ENCODE measurements around the gene STX19.

DNA sequence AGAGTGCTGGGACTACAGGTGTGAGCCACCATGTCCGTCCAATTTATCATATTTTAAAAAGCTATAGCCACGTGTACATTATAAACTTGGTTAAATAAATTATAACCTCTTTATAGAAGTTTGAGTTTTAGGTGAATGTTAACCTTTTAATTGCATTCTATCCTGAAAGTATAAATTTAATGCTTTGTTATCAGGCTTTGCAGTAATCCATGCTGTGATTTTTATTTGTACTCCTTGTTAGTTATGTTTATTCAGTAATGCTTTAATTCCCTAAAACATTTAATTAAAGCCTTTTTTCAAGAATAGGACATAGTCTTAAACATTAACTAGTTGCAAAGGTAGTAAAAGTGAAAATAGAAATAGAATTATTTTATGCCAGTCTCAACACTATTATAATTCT is 36.8 kb downstream of the STX19 start:
- TF ChIP-seq, protein P1, sequence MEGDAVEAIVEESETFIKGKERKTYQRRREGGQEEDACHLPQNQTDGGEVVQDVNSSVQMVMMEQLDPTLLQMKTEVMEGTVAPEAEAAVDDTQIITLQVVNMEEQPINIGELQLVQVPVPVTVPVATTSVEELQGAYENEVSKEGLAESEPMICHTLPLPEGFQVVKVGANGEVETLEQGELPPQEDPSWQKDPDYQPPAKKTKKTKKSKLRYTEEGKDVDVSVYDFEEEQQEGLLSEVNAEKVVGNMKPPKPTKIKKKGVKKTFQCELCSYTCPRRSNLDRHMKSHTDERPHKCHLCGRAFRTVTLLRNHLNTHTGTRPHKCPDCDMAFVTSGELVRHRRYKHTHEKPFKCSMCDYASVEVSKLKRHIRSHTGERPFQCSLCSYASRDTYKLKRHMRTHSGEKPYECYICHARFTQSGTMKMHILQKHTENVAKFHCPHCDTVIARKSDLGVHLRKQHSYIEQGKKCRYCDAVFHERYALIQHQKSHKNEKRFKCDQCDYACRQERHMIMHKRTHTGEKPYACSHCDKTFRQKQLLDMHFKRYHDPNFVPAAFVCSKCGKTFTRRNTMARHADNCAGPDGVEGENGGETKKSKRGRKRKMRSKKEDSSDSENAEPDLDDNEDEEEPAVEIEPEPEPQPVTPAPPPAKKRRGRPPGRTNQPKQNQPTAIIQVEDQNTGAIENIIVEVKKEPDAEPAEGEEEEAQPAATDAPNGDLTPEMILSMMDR (IDR thresholded peaks at IDR 0.05; ENCODE audit: low read length) = no peak
- TF ChIP-seq EZH2 (IDR thresholded peaks at IDR 0.05; ENCODE audit: borderline replicate concordance, low read length) = no peak
